ENCODE data around the gene PPP1R7.
"Not testable (repeated sequence)": the region's sequence is repeated elsewhere in the genome, so short reads cannot be mapped to it uniquely, and the experiment has no call there.

Gene PPP1R7

GRCh38 chr2:241190291-241190981 is 40.2 kb downstream of the PPP1R7 start:
- DNase-seq (ENCODE audit: low read depth in 2 of 2), result no peak
- TF ChIP-seq CTCF (IDR thresholded peaks at IDR 0.05; ENCODE audit: low read depth, low read length), result no peak
- no peak overlapping the region for H3K4me3 ChIP-seq (replicated peaks in 1 of 2; ENCODE audit: low read depth in 2 of 2, low read length in 2 of 2)

DNA sequence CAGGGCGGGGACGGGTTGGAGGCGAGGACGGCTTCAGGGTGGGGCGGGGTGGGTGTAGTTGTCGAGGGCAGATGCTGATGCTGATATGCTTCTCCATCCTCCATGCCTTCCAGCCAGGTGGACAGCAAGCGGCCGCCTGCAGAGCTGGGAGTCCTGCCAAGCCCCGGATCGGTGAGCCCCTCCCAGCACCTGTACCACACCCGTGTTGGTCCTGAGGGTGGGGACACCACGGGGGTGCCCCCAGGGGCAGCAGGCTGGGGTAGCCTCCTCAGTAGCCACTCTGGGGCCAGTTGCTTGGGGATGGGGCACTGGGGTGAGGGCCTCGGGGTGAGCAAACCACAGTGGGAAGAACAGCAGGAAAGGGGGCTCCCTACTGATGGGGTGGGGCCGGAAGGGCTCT is 40.8 kb downstream of the PPP1R7 start:
- DNase-seq (ENCODE audit: low read depth in 2 of 2), result no peak
- no peak overlapping the region for H3K4me3 ChIP-seq (replicated peaks in 1 of 2; ENCODE audit: low read depth in 2 of 2, low read length in 2 of 2)
- TF ChIP-seq CTCF (IDR thresholded peaks at IDR 0.05; ENCODE audit: low read depth, low read length), result no peak

GRCh38 chr2:241193271-241193670 is 43.0 kb downstream of the PPP1R7 start:
- no peak for DNase-seq (ENCODE audit: low read depth in 2 of 2)
- H3K4me3 ChIP-seq (replicated peaks in 1 of 2; ENCODE audit: low read depth in 2 of 2, low read length in 2 of 2), result no peak overlapping the region
- no peak for TF ChIP-seq CTCF (IDR thresholded peaks at IDR 0.05; ENCODE audit: low read depth, low read length)

- no peak overlapping the region for H3K4me3 ChIP-seq (replicated peaks in 1 of 2; ENCODE audit: low read depth in 2 of 2, low read length in 2 of 2)
- TF ChIP-seq CTCF (IDR thresholded peaks at IDR 0.05; ENCODE audit: low read depth, low read length), result no peak
- DNase-seq (ENCODE audit: low read depth in 2 of 2), result no peak
These were observed 44.5 kb downstream of the PPP1R7 start for GRCh38 chr2:241194811-241195210.

DNA sequence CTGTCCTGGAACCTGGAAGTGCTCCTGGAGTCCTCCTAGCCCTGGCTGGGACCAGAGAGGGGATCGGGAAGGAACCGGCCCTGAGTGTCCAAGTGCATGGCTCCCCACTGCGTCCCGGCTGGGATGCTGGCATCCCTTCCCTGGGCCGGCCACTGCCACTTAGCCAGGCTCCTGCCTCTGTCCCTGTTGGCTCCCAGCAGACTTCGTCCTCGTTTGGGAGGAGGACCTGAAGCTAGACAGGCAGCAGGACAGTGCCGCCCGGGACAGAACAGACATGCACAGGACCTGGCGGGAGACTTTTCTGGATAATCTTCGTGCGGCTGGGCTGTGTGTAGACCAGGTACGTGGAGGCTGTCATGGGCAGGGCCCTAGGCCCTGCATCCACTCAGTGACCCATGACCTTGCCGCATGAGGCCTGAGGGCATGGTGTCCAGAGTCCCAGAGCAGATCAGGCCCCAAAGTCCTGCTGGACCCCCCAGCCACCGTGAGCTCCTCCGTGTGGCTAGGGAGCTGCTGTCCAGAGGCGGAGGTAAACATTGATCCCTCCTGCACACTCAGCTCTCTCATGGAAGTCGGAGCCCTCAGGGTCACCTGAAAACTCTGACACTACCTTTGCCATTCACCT is 45.4 kb downstream of the PPP1R7 start:
- no peak for TF ChIP-seq CTCF (IDR thresholded peaks at IDR 0.05; ENCODE audit: low read depth, low read length)
- no peak overlapping the region for H3K4me3 ChIP-seq (replicated peaks in 1 of 2; ENCODE audit: low read depth in 2 of 2, low read length in 2 of 2)
- no peak for DNase-seq (ENCODE audit: low read depth in 2 of 2)

- DNase-seq (ENCODE audit: low read depth in 2 of 2); H3K4me3 ChIP-seq (replicated peaks in 1 of 2; ENCODE audit: low read depth in 2 of 2, low read length in 2 of 2): not testable (repeated sequence)
These were observed 47.0 kb downstream of the PPP1R7 start for GRCh38 chr2:241197246-241197645.

- H3K4me3 ChIP-seq (replicated peaks in 1 of 2; ENCODE audit: low read depth in 2 of 2, low read length in 2 of 2), result no peak overlapping the region
- no peak for TF ChIP-seq CTCF (IDR thresholded peaks at IDR 0.05; ENCODE audit: low read depth, low read length)
- DNase-seq (ENCODE audit: low read depth in 2 of 2), result no peak
These were observed 47.7 kb downstream of the PPP1R7 start for GRCh38 chr2:241197947-241198346.
